GM18951 (cell line): ENCODE results near the gene IFNL3.

ENCODE experiments used
- POLR2A ChIP-seq: IDR thresholded peaks from 4 replicates; pipeline ENCODE4 v1.6.1; 2011; ENCODE audit warnings: mild to moderate bottlenecking; ENCODE audit not compliant: insufficient read length, insufficient read depth; ENCODE audit errors: extremely low read depth
- in situ Hi-C: fragments of 300-500 bp; cut with MboI; formaldehyde crosslinking; loops from one replicate; pipeline ENCODE4 v1.12.0; 2022; ENCODE audit warnings: low sequenced_read_pairs, mixed read lengths, inconsistent platforms; ENCODE audit not compliant: unreplicated experiment

The IFNL3 gene

GRCh38 chr19:39264306-39265290 lies 19.8 kb upstream of the IFNL3 start:
- in situ Hi-C loops = no loop called here
- TF ChIP-seq POLR2A = no peak

GRCh38 chr19:39263912-39264305 lies 19.1 kb upstream of the IFNL3 start:
- in situ Hi-C loops = no loop called here
- TF ChIP-seq POLR2A = no peak

GRCh38 chr19:39262496-39262895 lies 17.7 kb upstream of the IFNL3 start:
- in situ Hi-C loops = no loop called here
- no peak for TF ChIP-seq POLR2A

GRCh38 chr19:39261704-39262103 lies 16.9 kb upstream of the IFNL3 start:
- TF ChIP-seq POLR2A = no peak
- in situ Hi-C loops = no loop called here

DNA sequence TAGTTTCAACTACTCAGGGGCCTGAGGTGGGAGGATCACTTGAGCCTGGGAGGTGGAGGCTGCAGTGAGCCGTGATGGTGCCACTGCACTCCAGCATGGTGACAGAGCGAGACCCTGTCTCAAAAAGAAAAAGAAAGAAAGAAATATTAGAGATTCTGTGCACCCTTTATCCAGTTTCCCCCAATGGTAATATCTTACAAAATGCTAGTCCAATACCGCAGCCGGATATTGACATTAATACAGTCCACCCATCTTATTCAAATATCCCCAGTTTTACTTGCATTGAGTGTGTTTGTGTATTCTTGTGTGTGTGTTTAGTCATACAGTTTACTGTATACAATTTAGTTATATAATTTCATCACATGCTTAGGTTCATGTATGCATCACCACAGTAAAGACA lies 12.4 kb upstream of the IFNL3 start:
- in situ Hi-C loops = no loop called here
- no peak for TF ChIP-seq POLR2A

GRCh38 chr19:39254531-39255345 lies 9.9 kb upstream of the IFNL3 start:
- TF ChIP-seq POLR2A = no peak

GRCh38 chr19:39253374-39254149 lies 8.8 kb upstream of the IFNL3 start:
- in situ Hi-C loops = no loop called here

More at GRCh38 chr19:39254531-39255345, 9.9 kb upstream of the IFNL3 start:
- in situ Hi-C loops = no loop called here

DNA sequence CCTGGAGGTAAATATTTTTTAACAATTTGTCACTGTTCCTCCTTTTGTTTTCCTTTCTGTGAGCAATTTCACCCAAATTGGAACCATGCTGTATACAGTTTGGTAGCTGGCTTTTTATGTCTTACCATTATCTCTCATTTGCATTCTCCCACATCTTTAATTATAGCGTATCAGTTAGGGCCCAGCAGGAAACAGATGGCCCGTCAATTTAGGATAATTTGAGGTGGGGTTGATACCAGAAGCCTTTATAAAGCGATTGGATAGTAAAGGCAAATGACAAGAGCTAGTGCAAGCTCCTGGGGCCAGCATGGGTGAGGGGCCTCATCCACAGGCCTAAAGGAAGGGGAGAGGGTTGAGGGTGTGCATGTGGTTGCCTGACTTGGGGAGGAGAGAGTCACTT lies 7.7 kb upstream of the IFNL3 start:
- in situ Hi-C loops = no loop called here
- TF ChIP-seq POLR2A = no peak

More at GRCh38 chr19:39253374-39254149, 8.8 kb upstream of the IFNL3 start:
- no peak for TF ChIP-seq POLR2A

DNA sequence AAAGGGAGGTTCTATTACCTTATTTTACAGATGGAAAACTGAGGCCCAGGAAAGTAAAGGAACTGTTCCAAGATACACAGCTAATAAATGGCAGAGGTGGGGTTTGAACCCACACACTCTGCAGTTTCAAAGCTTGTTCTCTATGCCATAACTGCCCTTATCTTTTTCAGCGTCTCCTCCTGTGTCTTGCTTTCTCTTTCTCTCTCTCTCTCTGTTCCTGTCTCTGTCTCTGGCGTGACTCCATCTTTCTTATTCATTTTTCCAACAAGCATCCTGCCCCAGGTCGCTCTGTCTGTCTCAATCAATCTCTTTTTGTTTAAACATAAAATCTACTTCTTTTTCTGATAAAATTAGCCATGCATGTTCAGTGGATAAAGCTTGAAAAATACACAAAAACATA lies 7.0 kb upstream of the IFNL3 start:
- TF ChIP-seq POLR2A = no peak
- in situ Hi-C loops = no loop called here

DNA sequence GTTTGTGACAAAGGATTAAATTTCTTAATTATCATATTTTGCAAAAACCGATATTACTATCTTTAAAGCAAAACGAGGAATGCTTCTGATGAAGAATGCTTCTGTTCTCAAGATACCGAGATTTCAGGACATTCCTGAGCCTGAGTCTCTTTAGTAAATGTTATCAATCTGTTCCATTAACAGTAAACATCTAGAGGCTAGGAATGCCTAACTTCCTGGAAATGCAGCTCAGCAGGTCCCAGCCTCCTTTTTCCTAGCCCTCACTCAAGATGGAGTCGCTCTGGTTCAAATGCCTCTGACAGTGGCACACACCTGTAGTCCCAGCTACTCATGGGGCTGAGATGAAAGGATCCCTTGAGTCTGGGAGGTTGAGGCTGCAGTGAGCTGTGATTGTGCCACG lies 6.3 kb upstream of the IFNL3 start:
- no peak for TF ChIP-seq POLR2A
- in situ Hi-C loops = no loop called here

- TF ChIP-seq POLR2A = no peak
- in situ Hi-C loops = no loop called here
Observed at GRCh38 chr19:39248806-39249205, 4.0 kb upstream of the IFNL3 start, which contains the start of gene IFNL4. Gene IFNL4 (minus strand): TSS chr19:39248856.

- no peak for TF ChIP-seq POLR2A
- in situ Hi-C loops = no loop called here
Observed at GRCh38 chr19:39247701-39248664, 3.2 kb upstream of the IFNL3 start.
